HEK293 (cell line): ENCODE results near the gene TMEM255B.

Experiments
- SP2 ChIP-seq: fragments of 450-650 bp; formaldehyde crosslinking; IDR thresholded peaks from 2 replicates; pipeline ENCODE4 v1.5.1; 2016; ENCODE audit warnings: missing biosample characterization, missing genetic modification characterization
- ZFP3 ChIP-seq: fragments of 450-650 bp; formaldehyde crosslinking; IDR thresholded peaks from 2 replicates; pipeline ENCODE4 v1.5.1; 2016; ENCODE audit warnings: low read depth, missing biosample characterization, missing genetic modification characterization
- TF ChIP-seq, protein P1 (sequence below): fragments of 450-650 bp; formaldehyde crosslinking; IDR thresholded peaks from 2 replicates; pipeline ENCODE4 v1.5.1; 2016; ENCODE audit warnings: missing biosample characterization, missing genetic modification characterization
- TF ChIP-seq, protein P2 (sequence below): fragments of 450-650 bp; formaldehyde crosslinking; IDR thresholded peaks from 2 replicates; pipeline ENCODE4 v1.5.1; 2016; ENCODE audit warnings: missing biosample characterization, missing genetic modification characterization
- TF ChIP-seq, protein P3 (sequence below): fragments of 450-650 bp; formaldehyde crosslinking; IDR thresholded peaks from 2 replicates; pipeline ENCODE4 v1.5.1; 2016; ENCODE audit warnings: missing biosample characterization, missing genetic modification characterization

DNA sequence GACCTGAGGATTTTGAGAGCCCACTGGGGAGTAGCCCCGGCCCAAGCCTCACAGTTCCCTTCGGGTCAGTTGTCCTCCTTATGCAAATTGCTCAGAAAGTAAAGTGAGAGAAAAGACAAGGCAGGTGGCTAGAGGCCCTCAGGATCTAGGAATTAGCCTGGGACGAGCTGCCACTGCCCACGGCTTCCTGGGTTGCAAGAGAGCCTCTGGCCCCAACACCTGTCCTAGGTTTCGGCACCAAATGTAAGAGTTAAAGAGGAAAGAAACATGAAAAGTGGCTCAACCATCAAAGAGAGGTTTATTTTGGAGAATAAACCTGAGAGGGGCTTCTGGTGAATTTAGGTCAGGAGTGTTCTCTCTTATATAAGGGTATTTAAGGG is 25.6 kb downstream of the TMEM255B start:
- no peak for TF ChIP-seq ZFP3 (tag by site-specific recombination)
- TF ChIP-seq, protein P1, sequence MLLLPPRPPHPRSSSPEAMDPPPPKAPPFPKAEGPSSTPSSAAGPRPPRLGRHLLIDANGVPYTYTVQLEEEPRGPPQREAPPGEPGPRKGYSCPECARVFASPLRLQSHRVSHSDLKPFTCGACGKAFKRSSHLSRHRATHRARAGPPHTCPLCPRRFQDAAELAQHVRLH: no peak
- TF ChIP-seq, protein P2, sequence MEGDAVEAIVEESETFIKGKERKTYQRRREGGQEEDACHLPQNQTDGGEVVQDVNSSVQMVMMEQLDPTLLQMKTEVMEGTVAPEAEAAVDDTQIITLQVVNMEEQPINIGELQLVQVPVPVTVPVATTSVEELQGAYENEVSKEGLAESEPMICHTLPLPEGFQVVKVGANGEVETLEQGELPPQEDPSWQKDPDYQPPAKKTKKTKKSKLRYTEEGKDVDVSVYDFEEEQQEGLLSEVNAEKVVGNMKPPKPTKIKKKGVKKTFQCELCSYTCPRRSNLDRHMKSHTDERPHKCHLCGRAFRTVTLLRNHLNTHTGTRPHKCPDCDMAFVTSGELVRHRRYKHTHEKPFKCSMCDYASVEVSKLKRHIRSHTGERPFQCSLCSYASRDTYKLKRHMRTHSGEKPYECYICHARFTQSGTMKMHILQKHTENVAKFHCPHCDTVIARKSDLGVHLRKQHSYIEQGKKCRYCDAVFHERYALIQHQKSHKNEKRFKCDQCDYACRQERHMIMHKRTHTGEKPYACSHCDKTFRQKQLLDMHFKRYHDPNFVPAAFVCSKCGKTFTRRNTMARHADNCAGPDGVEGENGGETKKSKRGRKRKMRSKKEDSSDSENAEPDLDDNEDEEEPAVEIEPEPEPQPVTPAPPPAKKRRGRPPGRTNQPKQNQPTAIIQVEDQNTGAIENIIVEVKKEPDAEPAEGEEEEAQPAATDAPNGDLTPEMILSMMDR (tag by site-specific recombination): no peak
- TF ChIP-seq SP2 (tag by site-specific recombination): no peak
- TF ChIP-seq, protein P3, sequence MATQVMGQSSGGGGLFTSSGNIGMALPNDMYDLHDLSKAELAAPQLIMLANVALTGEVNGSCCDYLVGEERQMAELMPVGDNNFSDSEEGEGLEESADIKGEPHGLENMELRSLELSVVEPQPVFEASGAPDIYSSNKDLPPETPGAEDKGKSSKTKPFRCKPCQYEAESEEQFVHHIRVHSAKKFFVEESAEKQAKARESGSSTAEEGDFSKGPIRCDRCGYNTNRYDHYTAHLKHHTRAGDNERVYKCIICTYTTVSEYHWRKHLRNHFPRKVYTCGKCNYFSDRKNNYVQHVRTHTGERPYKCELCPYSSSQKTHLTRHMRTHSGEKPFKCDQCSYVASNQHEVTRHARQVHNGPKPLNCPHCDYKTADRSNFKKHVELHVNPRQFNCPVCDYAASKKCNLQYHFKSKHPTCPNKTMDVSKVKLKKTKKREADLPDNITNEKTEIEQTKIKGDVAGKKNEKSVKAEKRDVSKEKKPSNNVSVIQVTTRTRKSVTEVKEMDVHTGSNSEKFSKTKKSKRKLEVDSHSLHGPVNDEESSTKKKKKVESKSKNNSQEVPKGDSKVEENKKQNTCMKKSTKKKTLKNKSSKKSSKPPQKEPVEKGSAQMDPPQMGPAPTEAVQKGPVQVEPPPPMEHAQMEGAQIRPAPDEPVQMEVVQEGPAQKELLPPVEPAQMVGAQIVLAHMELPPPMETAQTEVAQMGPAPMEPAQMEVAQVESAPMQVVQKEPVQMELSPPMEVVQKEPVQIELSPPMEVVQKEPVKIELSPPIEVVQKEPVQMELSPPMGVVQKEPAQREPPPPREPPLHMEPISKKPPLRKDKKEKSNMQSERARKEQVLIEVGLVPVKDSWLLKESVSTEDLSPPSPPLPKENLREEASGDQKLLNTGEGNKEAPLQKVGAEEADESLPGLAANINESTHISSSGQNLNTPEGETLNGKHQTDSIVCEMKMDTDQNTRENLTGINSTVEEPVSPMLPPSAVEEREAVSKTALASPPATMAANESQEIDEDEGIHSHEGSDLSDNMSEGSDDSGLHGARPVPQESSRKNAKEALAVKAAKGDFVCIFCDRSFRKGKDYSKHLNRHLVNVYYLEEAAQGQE (tag by site-specific recombination): no peak
